Measurements from ENCODE around the gene CRHR1.

DNA sequence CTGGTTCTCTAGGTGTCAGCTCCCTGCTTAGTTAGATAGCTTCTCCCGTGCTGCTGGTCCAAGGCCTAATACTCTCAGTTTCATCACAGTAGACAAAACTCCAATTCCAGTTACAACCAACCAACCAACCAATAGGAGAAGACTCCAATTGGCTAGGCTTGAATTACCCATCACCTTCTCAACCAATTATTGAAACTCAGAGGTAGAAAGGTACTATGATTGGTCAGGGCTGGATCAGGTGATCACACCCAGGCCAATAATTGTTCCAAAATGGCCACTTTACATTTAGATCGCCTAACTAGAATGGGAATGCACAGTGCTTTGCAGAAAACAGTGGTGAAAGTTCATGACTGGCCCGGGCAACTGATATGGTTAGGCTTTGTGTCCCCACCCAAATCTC lies 49.5 kb upstream of the CRHR1 start:
- TF ChIP-seq GATA3 (IDR thresholded peaks at IDR 0.05; ENCODE audit: low read depth, low read length) (no peak), GATA2 (IDR thresholded peaks at IDR 0.05; ENCODE audit: low read depth, low read length) (no peak)
